ENCODE measurements around the gene CLP1.
"Not testable (repeated sequence)": the region's sequence is repeated elsewhere in the genome, so short reads cannot be mapped to it uniquely, and the experiment has no call there.

- TF ChIP-seq CTCF, EP300, POLR2A (IDR thresholded peaks at IDR 0.05): not testable (repeated sequence)
Observed at GRCh38 chr11:57652230-57652629, 5.3 kb upstream of the CLP1 start.

All from tibial nerve (tissue), 4 donors.